ENCODE measurements around the gene PSMB5. TPM values are rescaled to one million over a fixed set of nuclear protein-coding genes. Genes with fewer than 3 reads are reported as not detected.

Gene PSMB5
- total and polyA plus RNA-seq, 12 donors, result 55.4 to 377 (median 139) TPM

GRCh38 chr14:23009939-23010726 lies 24.6 kb downstream of the PSMB5 start, which contains the start of gene C14orf93:
Gene C14orf93, minus strand, starts transcription at chr14:23010143. Its CDS starts 11,120 bp downstream, at chr14:22999023.
- intact Hi-C loops (cut with DNase I), result no loop called here
- Histone ChIP-seq H3K9me3 (replicated peaks in 1 of 3) (no peaks in the 10 kb centered on the region), H3K36me3 (replicated peaks in 1 of 2) (no peaks in the 10 kb centered on the region), H3K4me1 (replicated peaks in 1 of 2) (peaks cover 0 to 19% of the 10 kb centered on the region in 2 donors), H3K27me3 (no peaks in the 10 kb centered on the region), H3K27ac (peak within 1 kb of the TSS in 4 of 5 donors; percentile 50 to 83 (median 74)), H3K4me3 (peak within 1 kb of the TSS in 3 of 4 donors; percentile 47 to 73 (median 67))
- peak; percentile 74 to 87 (median 84) for DNase-seq
- peak in 1 of 2 donors; percentile 29 for TF ChIP-seq POLR2A (IDR thresholded peaks at IDR 0.05)
- no peak for TF ChIP-seq CTCF (IDR thresholded peaks at IDR 0.05)
- 1 to 2% (median 2%) methylated on average over 28 to 40 of the region's 40 CpGs for WGBS, 4 donors

GRCh38 chr14:23009483-23009938 lies 25.2 kb downstream of the PSMB5 start:
- H3K27ac ChIP-seq, result peak overlapping the region in 4 of 5 donors; percentile 50 to 83 (median 62)

GRCh38 chr14:23008831-23009230 lies 25.9 kb downstream of the PSMB5 start:
- no peak overlapping the region for H3K27ac ChIP-seq
- no peaks in the 10 kb centered on the region for H3K36me3 ChIP-seq (replicated peaks in 1 of 2)
- no peak for DNase-seq
- 34 to 51% (median 40%) methylated on average over 3 of the region's 3 CpGs for WGBS, 4 donors
- intact Hi-C loops (cut with DNase I), result no loop called here
- no peaks in the 10 kb centered on the region for H3K27me3 ChIP-seq
- H3K9me3 ChIP-seq (replicated peaks in 1 of 3), result no peaks in the 10 kb centered on the region
- H3K4me3 ChIP-seq, result no peak overlapping the region
- no peak for TF ChIP-seq CTCF (IDR thresholded peaks at IDR 0.05)
- H3K4me1 ChIP-seq (replicated peaks in 1 of 2), result peaks cover 0 to 19% of the 10 kb centered on the region in 2 donors

More at GRCh38 chr14:23009483-23009938, 25.2 kb downstream of the PSMB5 start:
- Histone ChIP-seq H3K4me3 (peak overlapping the region in 3 of 4 donors; percentile 47 to 73 (median 67)), H3K4me1 (replicated peaks in 1 of 2) (peaks cover 0 to 19% of the 10 kb centered on the region in 2 donors), H3K27me3 (no peaks in the 10 kb centered on the region), H3K36me3 (replicated peaks in 1 of 2) (no peaks in the 10 kb centered on the region), H3K9me3 (replicated peaks in 1 of 3) (no peaks in the 10 kb centered on the region)
- DNase-seq, result no peak
- intact Hi-C loops (cut with DNase I), result no loop called here
- WGBS, 4 donors, result 16 to 28% (median 23%) methylated on average over 8 of the region's 8 CpGs
- TF ChIP-seq POLR2A (IDR thresholded peaks at IDR 0.05), result no peak
- TF ChIP-seq CTCF (IDR thresholded peaks at IDR 0.05), result no peak

GRCh38 chr14:23006544-23007419 lies 27.9 kb downstream of the PSMB5 start:
- TF ChIP-seq CTCF (IDR thresholded peaks at IDR 0.05) (peak in 2 of 6 experiments; percentile 17 to 30), POLR2A (IDR thresholded peaks at IDR 0.05) (peak; percentile 52 to 89)
- H3K9me3 ChIP-seq (replicated peaks in 1 of 3), result no peaks in the 10 kb centered on the region
- peaks cover 0 to 19% of the 10 kb centered on the region in 2 donors for H3K4me1 ChIP-seq (replicated peaks in 1 of 2)
- H3K4me3 ChIP-seq, result peak overlapping the region; percentile 1 to 64 (median 48)
- no peaks in the 10 kb centered on the region for H3K27me3 ChIP-seq
- H3K27ac ChIP-seq, result peak overlapping the region; percentile 55 to 97 (median 76)
- DNase-seq, result peak; percentile 97 to 99 (median 98)
- intact Hi-C loops (cut with DNase I), result no loop called here
- WGBS, 4 donors, result 0 to 1% (median 1%) methylated on average over 16 to 62 of the region's 62 CpGs
- H3K36me3 ChIP-seq (replicated peaks in 1 of 2), result no peaks in the 10 kb centered on the region

Measured in adrenal gland (tissue), 12 donors.